Left ventricle myocardium inferior (tissue), 1 donor: ENCODE results near the gene HPGD. TPM values are rescaled to one million over a fixed set of nuclear protein-coding genes. Genes with fewer than 3 reads are reported as not detected.

Source experiments
- DNase-seq: peaks from one replicate; pipeline ENCODE4 v3.0.0-alpha.2; 2020
- H3K27ac ChIP-seq: fragments of 200-600 bp; replicated peaks from 2 replicates; pipeline ENCODE4 v1.8.0; 2021
- H3K27me3 ChIP-seq: fragments of 200-600 bp; 2 replicates; pipeline ENCODE4 v1.8.0; 2021; ENCODE audit warnings: low read depth
- H3K36me3 ChIP-seq: fragments of 200-600 bp; 2 replicates; pipeline ENCODE4 v1.8.0; 2021
- H3K4me1 ChIP-seq: fragments of 200-600 bp; 2 replicates; pipeline ENCODE4 v1.8.0; 2021
- H3K4me3 ChIP-seq: fragments of 200-600 bp; 2 replicates; pipeline ENCODE4 v1.8.0; 2021; ENCODE audit warnings: mild to moderate bottlenecking, moderate library complexity
- H3K9me3 ChIP-seq: fragments of 200-600 bp; replicated peaks from 2 replicates; pipeline ENCODE4 v1.8.0; 2021
- intact Hi-C: fragments of 100-400 bp; cut with micrococcal nuclease; formaldehyde crosslinking; loops from one replicate; pipeline ENCODE4 v1.11.0; 2022
- total RNA-seq: library from RNA; stranded (reverse); fragmentation: NEBNext Ultra II Directional; extraction: Animal tissue kit (Norgen Biotek cat#: 25700); gene quantifications from one replicate; pipeline ENCODE4 v1.2.1, GENCODE V29; 2021
- TF ChIP-seq, protein P1 (sequence below): fragments of 200-600 bp; IDR thresholded peaks from 2 replicates; pipeline ENCODE4 v1.8.0; 2021; ENCODE audit warnings: antibody characterized with exemption, mild to moderate bottlenecking, borderline replicate concordance
- donor health status: DM: no; HTN: yes; CAD: no; lungs with severe emphysema.

HPGD gene
- total RNA-seq, 1 donor from 2014 or later: 1.4 TPM

DNA sequence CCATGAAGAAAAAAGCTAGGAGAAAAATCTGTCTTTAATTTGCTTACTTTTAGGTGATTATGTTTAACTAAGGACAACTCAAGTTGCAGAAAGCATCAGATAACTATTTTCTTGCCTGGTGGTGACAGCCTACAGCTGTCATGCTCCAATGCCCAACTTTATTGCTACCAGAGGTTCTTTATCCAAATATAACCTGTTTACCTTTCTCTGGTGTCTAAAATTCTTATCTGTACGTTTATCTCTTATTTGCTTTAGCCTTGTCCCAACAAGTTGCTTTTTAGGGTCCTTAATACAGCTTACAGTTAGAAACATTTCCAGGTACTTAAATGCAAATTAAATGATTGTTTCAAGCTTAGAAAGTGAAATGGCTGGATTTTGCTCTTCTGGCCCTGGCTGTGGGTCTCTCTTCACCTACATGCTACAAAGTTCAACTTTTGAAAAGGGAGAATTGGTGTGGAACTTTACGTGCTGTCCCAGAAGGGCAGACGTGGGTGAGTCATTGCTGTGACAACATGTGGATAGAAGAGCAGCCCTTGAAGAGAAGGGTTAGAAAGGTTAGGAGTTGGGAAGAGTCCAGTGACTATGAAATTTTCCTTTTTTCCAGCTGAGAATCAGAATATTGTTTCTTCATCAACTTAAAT lies 60.7 kb downstream of the HPGD start:
- intact Hi-C loops: no loop called here

DNA sequence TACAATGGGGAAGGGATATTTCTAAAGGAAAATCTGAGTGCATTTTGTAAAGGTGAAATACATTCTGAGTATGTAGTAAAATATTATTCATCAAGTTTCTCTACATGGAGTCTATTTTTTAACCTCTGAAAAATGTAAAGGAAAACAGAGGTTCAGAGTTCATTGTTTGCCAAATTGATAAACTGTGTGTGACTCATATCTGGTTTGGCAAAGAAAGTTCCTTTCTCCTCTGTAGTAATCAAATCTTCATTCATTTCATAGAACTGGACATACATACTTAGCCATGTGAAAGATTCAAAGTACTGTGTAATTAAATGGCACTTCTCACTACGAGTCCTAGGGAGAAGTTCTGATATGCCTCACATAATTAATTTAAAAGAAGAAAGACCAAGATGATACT lies 61.6 kb downstream of the HPGD start:
- intact Hi-C loops: no loop called here
- DNase-seq: no peak
- Histone ChIP-seq H3K4me1 (no peaks in the 10 kb centered on the region), H3K27ac (no peak overlapping the region), H3K36me3 (no peaks in the 10 kb centered on the region), H3K4me3 (no peak overlapping the region), H3K9me3 (peaks cover 14% of the 10 kb centered on the region), H3K27me3 (no peaks in the 10 kb centered on the region)
- TF ChIP-seq, protein P1, sequence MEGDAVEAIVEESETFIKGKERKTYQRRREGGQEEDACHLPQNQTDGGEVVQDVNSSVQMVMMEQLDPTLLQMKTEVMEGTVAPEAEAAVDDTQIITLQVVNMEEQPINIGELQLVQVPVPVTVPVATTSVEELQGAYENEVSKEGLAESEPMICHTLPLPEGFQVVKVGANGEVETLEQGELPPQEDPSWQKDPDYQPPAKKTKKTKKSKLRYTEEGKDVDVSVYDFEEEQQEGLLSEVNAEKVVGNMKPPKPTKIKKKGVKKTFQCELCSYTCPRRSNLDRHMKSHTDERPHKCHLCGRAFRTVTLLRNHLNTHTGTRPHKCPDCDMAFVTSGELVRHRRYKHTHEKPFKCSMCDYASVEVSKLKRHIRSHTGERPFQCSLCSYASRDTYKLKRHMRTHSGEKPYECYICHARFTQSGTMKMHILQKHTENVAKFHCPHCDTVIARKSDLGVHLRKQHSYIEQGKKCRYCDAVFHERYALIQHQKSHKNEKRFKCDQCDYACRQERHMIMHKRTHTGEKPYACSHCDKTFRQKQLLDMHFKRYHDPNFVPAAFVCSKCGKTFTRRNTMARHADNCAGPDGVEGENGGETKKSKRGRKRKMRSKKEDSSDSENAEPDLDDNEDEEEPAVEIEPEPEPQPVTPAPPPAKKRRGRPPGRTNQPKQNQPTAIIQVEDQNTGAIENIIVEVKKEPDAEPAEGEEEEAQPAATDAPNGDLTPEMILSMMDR: no peak

More for the DNA sequence above, 60.7 kb downstream of the HPGD start:
- H3K4me1 ChIP-seq: no peaks in the 10 kb centered on the region
- H3K27ac ChIP-seq: no peak overlapping the region
- no peaks in the 10 kb centered on the region for H3K36me3 ChIP-seq
- peaks cover 14% of the 10 kb centered on the region for H3K9me3 ChIP-seq
- TF ChIP-seq, protein P1: no peak
- DNase-seq: no peak
- no peak overlapping the region for H3K4me3 ChIP-seq
- H3K27me3 ChIP-seq: no peaks in the 10 kb centered on the region

DNA sequence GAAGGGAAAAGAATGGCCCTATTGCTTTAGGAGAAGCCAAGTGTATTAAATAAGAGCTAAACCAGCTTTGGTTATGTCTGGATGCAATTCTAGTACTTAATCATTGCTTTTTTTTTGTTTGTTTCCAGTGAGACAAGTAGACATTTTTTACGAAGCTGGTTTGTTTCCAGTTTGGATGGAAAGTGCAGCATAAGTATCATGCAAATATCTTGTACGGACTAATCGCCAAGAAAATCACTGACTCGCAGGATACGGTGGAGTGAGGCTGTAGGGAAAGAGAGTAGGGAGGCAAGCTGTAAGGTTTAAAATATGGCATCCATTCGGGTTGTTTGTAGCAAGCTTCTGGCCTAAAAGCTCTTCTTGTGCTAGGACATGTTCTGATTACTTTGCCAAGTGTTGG lies 64.8 kb downstream of the HPGD start:
- no peak for DNase-seq
- Histone ChIP-seq H3K27me3 (no peaks in the 10 kb centered on the region), H3K27ac (no peak overlapping the region), H3K9me3 (peaks cover 2% of the 10 kb centered on the region), H3K4me3 (no peak overlapping the region), H3K4me1 (no peaks in the 10 kb centered on the region), H3K36me3 (no peaks in the 10 kb centered on the region)
- intact Hi-C loops: no loop called here
- TF ChIP-seq, protein P1: no peak

DNA sequence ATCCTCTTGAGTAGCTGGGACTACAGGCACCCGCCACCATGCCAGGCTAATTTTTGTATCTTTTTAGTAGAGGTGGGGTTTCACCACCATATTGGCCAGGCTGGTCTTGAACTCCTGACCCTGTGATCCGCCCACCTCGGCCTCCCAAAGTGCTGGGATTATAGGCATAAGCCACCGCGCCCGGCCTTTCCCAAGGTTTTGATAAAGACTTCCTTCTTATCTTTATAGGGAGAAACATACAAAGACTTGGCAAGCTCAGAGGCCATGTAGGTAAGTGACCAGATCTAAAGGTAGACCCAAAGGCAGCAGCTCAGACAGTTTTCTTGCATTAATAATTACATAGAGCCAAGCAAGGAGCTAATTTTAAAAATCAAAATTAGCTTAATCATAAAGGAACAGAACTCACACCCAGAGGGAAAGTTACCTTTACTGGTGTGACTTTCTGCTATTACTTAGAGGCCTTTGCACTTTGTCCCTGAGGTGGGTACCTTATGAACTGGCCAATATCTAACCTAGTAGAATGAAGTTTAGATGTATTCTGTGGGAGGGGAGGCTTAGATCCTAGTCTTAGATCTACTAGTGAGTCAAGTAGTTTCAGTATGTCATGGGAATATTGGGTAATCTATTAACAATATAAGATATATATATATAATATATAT lies 67.3 kb downstream of the HPGD start:
- Histone ChIP-seq H3K4me3 (no peak overlapping the region), H3K9me3 (no peaks in the 10 kb centered on the region), H3K36me3 (no peaks in the 10 kb centered on the region), H3K27ac (no peak overlapping the region), H3K27me3 (no peaks in the 10 kb centered on the region), H3K4me1 (no peaks in the 10 kb centered on the region)
- TF ChIP-seq, protein P1: no peak
- intact Hi-C loops: no loop called here
- DNase-seq: no peak

DNA sequence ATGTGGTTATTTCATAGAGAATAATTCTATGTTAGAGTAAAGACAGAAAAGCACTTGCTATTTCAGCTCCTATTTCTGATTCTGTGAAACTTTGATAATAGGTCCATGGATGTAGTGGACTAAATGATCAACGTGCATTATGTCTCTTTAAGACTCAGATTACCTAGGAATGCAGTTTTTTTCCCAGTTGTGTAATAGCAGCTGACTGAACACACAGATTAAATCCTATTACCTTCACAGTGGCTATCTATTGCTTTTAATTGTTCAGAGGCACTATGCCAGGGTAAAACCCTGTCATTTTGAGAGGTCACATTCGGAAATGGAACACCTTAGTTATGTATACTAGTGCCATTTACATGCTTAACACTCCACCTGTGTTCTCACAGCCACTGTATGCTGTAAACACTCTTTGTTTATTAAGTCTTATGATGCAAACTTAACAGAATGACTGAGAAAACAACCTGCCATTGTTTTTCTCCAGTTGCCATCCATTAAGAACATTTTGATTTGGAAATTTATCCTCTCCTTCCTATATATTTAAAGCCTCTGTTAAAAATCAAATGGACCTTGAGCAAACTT lies 70.5 kb downstream of the HPGD start:
- TF ChIP-seq, protein P1: no peak
- intact Hi-C loops: no loop called here
- no peak for DNase-seq
- H3K4me3 ChIP-seq: no peak overlapping the region
- H3K36me3 ChIP-seq: no peaks in the 10 kb centered on the region
- no peaks in the 10 kb centered on the region for H3K9me3 ChIP-seq
- no peaks in the 10 kb centered on the region for H3K4me1 ChIP-seq
- no peak overlapping the region for H3K27ac ChIP-seq
- no peaks in the 10 kb centered on the region for H3K27me3 ChIP-seq
